DMS 273 (cell line): ENCODE measurements around the gene DHRS3.

Source experiments
- DNase-seq: peaks from one replicate; lab custom pipeline; 2025; ENCODE audit not compliant: unreplicated experiment; lab: John Stamatoyannopoulos, UW

DHRS3 gene

GRCh38 chr1:12555411-12556367 is 62.3 kb downstream of the DHRS3 start:
- DNase-seq, result no peak

- no peak for DNase-seq
Observed at GRCh38 chr1:12554521-12555305, 63.3 kb downstream of the DHRS3 start.

- no peak for DNase-seq
Observed at GRCh38 chr1:12553963-12554362, 64.0 kb downstream of the DHRS3 start.

GRCh38 chr1:12552951-12553921 is 64.8 kb downstream of the DHRS3 start:
- DNase-seq, result peak; percentile 20

- no peak for DNase-seq
Observed at GRCh38 chr1:12552111-12552888, 65.7 kb downstream of the DHRS3 start.

GRCh38 chr1:12551584-12551983 is 66.4 kb downstream of the DHRS3 start:
- DNase-seq, result no peak

- peak; percentile 42 for DNase-seq
Observed at GRCh38 chr1:12549460-12550349, 68.3 kb downstream of the DHRS3 start.

GRCh38 chr1:12548973-12549459 is 69.0 kb downstream of the DHRS3 start:
- DNase-seq, result peak; percentile 42

GRCh38 chr1:12548279-12548972 is 69.6 kb downstream of the DHRS3 start:
- no peak for DNase-seq

GRCh38 chr1:12547586-12548225 is 70.3 kb downstream of the DHRS3 start:
- DNase-seq, result no peak

GRCh38 chr1:12546771-12547585 is 71.0 kb downstream of the DHRS3 start:
- no peak for DNase-seq

GRCh38 chr1:12544992-12545391 is 73.0 kb downstream of the DHRS3 start:
- no peak for DNase-seq

GRCh38 chr1:12544357-12544756 is 73.7 kb downstream of the DHRS3 start:
- DNase-seq, result no peak

- no peak for DNase-seq
Observed at GRCh38 chr1:12543740-12544154, 74.3 kb downstream of the DHRS3 start.

GRCh38 chr1:12542616-12543592 is 75.1 kb downstream of the DHRS3 start:
- DNase-seq, result no peak

- no peak for DNase-seq
Observed at GRCh38 chr1:12542138-12542465, 75.9 kb downstream of the DHRS3 start.
